Osteocyte (in vitro differentiated cells): ENCODE measurements around the gene IL34. TPM values are rescaled to one million over a fixed set of nuclear protein-coding genes. Genes with fewer than 3 reads are reported as not detected.

Experiments used
- DNase-seq: peaks from one replicate; pipeline ENCODE4 v3.0.0; 2021; ENCODE audit warnings: mixed read lengths; ENCODE audit not compliant: unreplicated experiment; ENCODE audit errors: extremely low spot score
- H3K27ac Mint-ChIP-seq: one replicate; pipeline ENCODE4 v1.8.0; 2021; ENCODE audit warnings: mild to moderate bottlenecking, mixed read lengths; ENCODE audit not compliant: unreplicated experiment
- H3K27me3 Mint-ChIP-seq: one replicate; pipeline ENCODE4 v1.8.0; 2021; ENCODE audit warnings: mixed read lengths; ENCODE audit not compliant: unreplicated experiment
- H3K36me3 Mint-ChIP-seq: one replicate; pipeline ENCODE4 v1.8.0; 2021; ENCODE audit warnings: mixed read lengths; ENCODE audit not compliant: unreplicated experiment
- H3K4me1 Mint-ChIP-seq: one replicate; pipeline ENCODE4 v1.8.0; 2021; ENCODE audit warnings: mixed read lengths; ENCODE audit not compliant: unreplicated experiment
- H3K4me3 Mint-ChIP-seq: one replicate; pipeline ENCODE4 v1.8.0; 2021; ENCODE audit warnings: mild to moderate bottlenecking, moderate library complexity, mixed read lengths; ENCODE audit not compliant: unreplicated experiment
- H3K9me3 Mint-ChIP-seq: one replicate; pipeline ENCODE4 v1.8.0; 2021; ENCODE audit warnings: mixed read lengths; ENCODE audit not compliant: unreplicated experiment
- CTCF ChIP-seq: fragments of 200-600 bp; sonication (generic); IDR thresholded peaks from 2 replicates; pipeline ENCODE4 v1.5.0; 2021; ENCODE audit warnings: antibody characterized with exemption, mild to moderate bottlenecking, moderate library complexity
- total RNA-seq: library from RNA; stranded (reverse); gene quantifications from 2 replicates; pipeline ENCODE4 v1.2.1, GENCODE V29; 2021

IL34 gene
- total RNA-seq, 1 donor from 2014 or later = 12.7 TPM

- DNase-seq = no peak
- no peaks in the 10 kb centered on the region for H3K36me3 Mint-ChIP-seq
- H3K9me3 Mint-ChIP-seq = no peaks in the 10 kb centered on the region
- no peak for TF ChIP-seq CTCF
- H3K4me1 Mint-ChIP-seq = peaks cover 23% of the 10 kb centered on the region
- no peak overlapping the region for H3K27ac Mint-ChIP-seq
- H3K4me3 Mint-ChIP-seq = no peak overlapping the region
- H3K27me3 Mint-ChIP-seq = no peaks in the 10 kb centered on the region
Measured at GRCh38 chr16:70656712-70657263, 10.4 kb downstream of the IL34 start.

- H3K27me3 Mint-ChIP-seq = no peaks in the 10 kb centered on the region
- TF ChIP-seq CTCF = no peak
- no peak for DNase-seq
Measured at GRCh38 chr16:70657956-70658355, 11.6 kb downstream of the IL34 start.

GRCh38 chr16:70658921-70659320, 12.6 kb downstream of the IL34 start:
- Mint-ChIP-seq H3K9me3 (no peaks in the 10 kb centered on the region), H3K27ac (no peak overlapping the region), H3K4me3 (no peak overlapping the region), H3K27me3 (no peaks in the 10 kb centered on the region), H3K36me3 (peaks cover 4% of the 10 kb centered on the region), H3K4me1 (peaks cover 10% of the 10 kb centered on the region)
- DNase-seq = no peak
- no peak for TF ChIP-seq CTCF

More at GRCh38 chr16:70657956-70658355, 11.6 kb downstream of the IL34 start:
- Mint-ChIP-seq H3K27ac (no peak overlapping the region), H3K4me3 (no peak overlapping the region), H3K4me1 (peaks cover 19% of the 10 kb centered on the region), H3K36me3 (peaks cover 4% of the 10 kb centered on the region), H3K9me3 (no peaks in the 10 kb centered on the region)

GRCh38 chr16:70659546-70659945, 13.2 kb downstream of the IL34 start:
- no peak for DNase-seq
- Mint-ChIP-seq H3K27me3 (no peaks in the 10 kb centered on the region), H3K36me3 (peaks cover 4% of the 10 kb centered on the region), H3K9me3 (no peaks in the 10 kb centered on the region), H3K4me1 (peaks cover 6% of the 10 kb centered on the region), H3K27ac (no peak overlapping the region), H3K4me3 (no peak overlapping the region)
- no peak for TF ChIP-seq CTCF

- no peak for TF ChIP-seq CTCF
Measured at GRCh38 chr16:70659953-70660671, 13.8 kb downstream of the IL34 start.

More at GRCh38 chr16:70659953-70660671, 13.8 kb downstream of the IL34 start:
- H3K27ac Mint-ChIP-seq = peak overlapping the region; percentile 31
- no peak overlapping the region for H3K4me3 Mint-ChIP-seq
- peaks cover 5% of the 10 kb centered on the region for H3K36me3 Mint-ChIP-seq
- DNase-seq = no peak
- H3K27me3 Mint-ChIP-seq = no peaks in the 10 kb centered on the region
- H3K4me1 Mint-ChIP-seq = peaks cover 6% of the 10 kb centered on the region
- H3K9me3 Mint-ChIP-seq = no peaks in the 10 kb centered on the region
